ENCODE measurements around the gene GUCA1A.

GRCh38 chr6:42138630-42139619, 34.2 kb upstream of the GUCA1A start:
- TF ChIP-seq, protein P1, sequence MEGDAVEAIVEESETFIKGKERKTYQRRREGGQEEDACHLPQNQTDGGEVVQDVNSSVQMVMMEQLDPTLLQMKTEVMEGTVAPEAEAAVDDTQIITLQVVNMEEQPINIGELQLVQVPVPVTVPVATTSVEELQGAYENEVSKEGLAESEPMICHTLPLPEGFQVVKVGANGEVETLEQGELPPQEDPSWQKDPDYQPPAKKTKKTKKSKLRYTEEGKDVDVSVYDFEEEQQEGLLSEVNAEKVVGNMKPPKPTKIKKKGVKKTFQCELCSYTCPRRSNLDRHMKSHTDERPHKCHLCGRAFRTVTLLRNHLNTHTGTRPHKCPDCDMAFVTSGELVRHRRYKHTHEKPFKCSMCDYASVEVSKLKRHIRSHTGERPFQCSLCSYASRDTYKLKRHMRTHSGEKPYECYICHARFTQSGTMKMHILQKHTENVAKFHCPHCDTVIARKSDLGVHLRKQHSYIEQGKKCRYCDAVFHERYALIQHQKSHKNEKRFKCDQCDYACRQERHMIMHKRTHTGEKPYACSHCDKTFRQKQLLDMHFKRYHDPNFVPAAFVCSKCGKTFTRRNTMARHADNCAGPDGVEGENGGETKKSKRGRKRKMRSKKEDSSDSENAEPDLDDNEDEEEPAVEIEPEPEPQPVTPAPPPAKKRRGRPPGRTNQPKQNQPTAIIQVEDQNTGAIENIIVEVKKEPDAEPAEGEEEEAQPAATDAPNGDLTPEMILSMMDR (IDR thresholded peaks at IDR 0.05), result no peak
- no peak for TF ChIP-seq REST (IDR thresholded peaks at IDR 0.05; ENCODE audit: insufficient read depth in 1 of 2, low read depth in 2 of 2, low read length in 1 of 2)
- TF ChIP-seq POLR2AphosphoS5 (IDR thresholded peaks at IDR 0.05; ENCODE audit: low read depth, low read length), result no peak
- TF ChIP-seq SIN3A (IDR thresholded peaks at IDR 0.05; ENCODE audit: borderline replicate concordance, insufficient read depth, low read depth, low read length), result no peak
- no peak for TF ChIP-seq TCF7L2 (IDR thresholded peaks at IDR 0.05; ENCODE audit: low read depth, low read length)

All from Panc1 (cell line).